HepG2 (cell line): ENCODE data around the gene SULT4A1. TPM values are rescaled to one million over a fixed set of nuclear protein-coding genes. Genes with fewer than 3 reads are reported as not detected.
A peak's percentile ranks its signal among the peaks of the same experiment; 100 is the strongest.

Source experiments
- ASH2L ChIP-seq: fragments of 300-600, 200-600 bp; sonication (generic); IDR thresholded peaks from 2 replicates; pipeline ENCODE4 v1.7.0; 2017; ENCODE audit warnings: low read depth, mild to moderate bottlenecking, moderate library complexity, mixed read lengths, low read length; ENCODE audit not compliant: insufficient read length
- CBX1 ChIP-seq: IDR thresholded peaks from one replicate; pipeline ENCODE4 v1.6.1; 2016; ENCODE audit warnings: antibody characterized with exemption, low read depth
- CHCHD3 ChIP-seq: sonication (generic); formaldehyde crosslinking; IDR thresholded peaks from 2 replicates; pipeline ENCODE4 v1.8.0; 2022; ENCODE audit warnings: mild to moderate bottlenecking, missing genetic modification reagents, moderate library complexity
- GFI1 ChIP-seq: sonication (generic); formaldehyde crosslinking; IDR thresholded peaks from 2 replicates; pipeline ENCODE4 v1.5.0; 2020; ENCODE audit warnings: missing genetic modification reagents, mild to moderate bottlenecking, borderline replicate concordance
- HDAC6 ChIP-seq: fragments of 200-600 bp; sonication (generic); IDR thresholded peaks from 2 replicates; pipeline ENCODE4 v1.7.0; 2017; ENCODE audit warnings: mild to moderate bottlenecking, antibody characterized with exemption, low read length, low read depth
- HOXA3 ChIP-seq: sonication (generic); formaldehyde crosslinking; IDR thresholded peaks from 2 replicates; pipeline ENCODE4 v1.5.0; 2020; ENCODE audit warnings: missing genetic modification reagents
- HOXA7 ChIP-seq: sonication (generic); formaldehyde crosslinking; IDR thresholded peaks from 2 replicates; pipeline ENCODE4 v1.8.1; 2022; ENCODE audit warnings: mild to moderate bottlenecking, missing genetic modification reagents, moderate library complexity
- KDM1A ChIP-seq: IDR thresholded peaks from 2 replicates; pipeline ENCODE4 v1.6.1; 2016; ENCODE audit warnings: missing compliant biosample characterization
- KDM5B ChIP-seq: sonication (generic); formaldehyde crosslinking; IDR thresholded peaks from 2 replicates; pipeline ENCODE4 v1.4.0; 2020; ENCODE audit warnings: missing genetic modification reagents, mild to moderate bottlenecking, borderline replicate concordance
- KLF16 ChIP-seq, 2 experiments: sonication (generic) in 1 of 2; formaldehyde crosslinking in 1 of 2; IDR thresholded peaks; 2 replicates each; pipeline versions ENCODE4 v1.6.1 to v1.8.0; 2016 to 2023; ENCODE audit warnings: missing genetic modification reagents in 2 of 2, missing compliant biosample characterization in 1 of 2
- RAD21 ChIP-seq: fragments of 450-650 bp; formaldehyde crosslinking; IDR thresholded peaks from 2 replicates; pipeline ENCODE4 v1.5.0; 2020; ENCODE audit warnings: mild to moderate bottlenecking
- SP140L ChIP-seq: sonication (generic); formaldehyde crosslinking; IDR thresholded peaks from 2 replicates; pipeline ENCODE4 v1.4.0; 2020; ENCODE audit warnings: missing genetic modification reagents, borderline replicate concordance
- ZIK1 ChIP-seq: sonication (generic); formaldehyde crosslinking; IDR thresholded peaks from 2 replicates; pipeline ENCODE4 v1.5.0; 2020; ENCODE audit warnings: mild to moderate bottlenecking, low read depth, missing genetic modification reagents, borderline replicate concordance
- ZNF274 ChIP-seq: sonication (generic); formaldehyde crosslinking; IDR thresholded peaks from 2 replicates; pipeline ENCODE4 v1.5.1; 2020; ENCODE audit warnings: mild to moderate bottlenecking, missing genetic modification reagents
- ZNF577 ChIP-seq: sonication (generic); formaldehyde crosslinking; IDR thresholded peaks from 2 replicates; pipeline ENCODE4 v1.4.0; 2020; ENCODE audit warnings: mild to moderate bottlenecking, low read depth, missing genetic modification reagents, borderline replicate concordance
- ZNF598 ChIP-seq: sonication (generic); formaldehyde crosslinking; IDR thresholded peaks from 2 replicates; pipeline ENCODE4 v1.5.1; 2020; ENCODE audit warnings: mild to moderate bottlenecking, missing genetic modification reagents, borderline replicate concordance
- ZNF775 ChIP-seq: sonication (generic); formaldehyde crosslinking; IDR thresholded peaks from 2 replicates; pipeline ENCODE4 v1.4.0; 2020; ENCODE audit warnings: missing genetic modification reagents, mild to moderate bottlenecking, moderate library complexity, borderline replicate concordance
- polyA plus RNA-seq, 8 experiments: library from polyadenylated mRNA; depleted of rRNA in 3 of 8; stranded (reverse) in 7 of 8; unstranded in 1 of 8; fragments of >200 nt; fragmentation: Illumina TruSeq in 4 of 8; extraction: Trizol in 4 of 8; gene quantifications; 2 replicates each; pipeline versions ENCODE4 v1.2.1 to v1.2.3, GENCODE V29; 2011 to 2016; ENCODE audit warnings: low read depth in 4 of 8, missing spikeins in 1 of 8, mixed read lengths in 1 of 8; ENCODE audit not compliant: insufficient read depth in 1 of 8
- total RNA-seq, 5 experiments: library from RNA; depleted of rRNA; stranded (reverse); fragments of >200 nt; fragmentation: Illumina TruSeq; extraction: Trizol; gene quantifications; 2 replicates each; pipeline ENCODE4 v1.2.3, GENCODE V29; 2016; ENCODE audit warnings: low read depth in 1 of 5
- TF ChIP-seq, protein P1 (sequence below): sonication (generic); formaldehyde crosslinking; IDR thresholded peaks from 2 replicates; pipeline ENCODE4 v1.4.0; 2020; ENCODE audit warnings: missing genetic modification reagents
- TF ChIP-seq, protein P2 (sequence below): IDR thresholded peaks from 2 replicates; pipeline ENCODE4 v1.6.1; 2012; ENCODE audit warnings: low read depth, low read length, improper control_type of control experiment
- TF ChIP-seq, protein P3 (sequence below): IDR thresholded peaks from 2 replicates; pipeline ENCODE4 v1.6.1; 2016; ENCODE audit warnings: control low read depth
- TF ChIP-seq, protein P4 (sequence below): sonication (generic); formaldehyde crosslinking; IDR thresholded peaks from 2 replicates; pipeline ENCODE4 v1.5.0; 2020; ENCODE audit warnings: mild to moderate bottlenecking, low read depth, missing genetic modification reagents, borderline replicate concordance
- TF ChIP-seq, protein P5 (sequence below): sonication (generic); formaldehyde crosslinking; IDR thresholded peaks from 2 replicates; pipeline ENCODE4 v1.5.1; 2020; ENCODE audit warnings: missing genetic modification reagents, mild to moderate bottlenecking, borderline replicate concordance

The SULT4A1 gene
- total and polyA plus RNA-seq, 2 of the 13 experiments (the other 11 are each of a cell fraction or from before 2014, with no cell fraction given) = not detected

DNA sequence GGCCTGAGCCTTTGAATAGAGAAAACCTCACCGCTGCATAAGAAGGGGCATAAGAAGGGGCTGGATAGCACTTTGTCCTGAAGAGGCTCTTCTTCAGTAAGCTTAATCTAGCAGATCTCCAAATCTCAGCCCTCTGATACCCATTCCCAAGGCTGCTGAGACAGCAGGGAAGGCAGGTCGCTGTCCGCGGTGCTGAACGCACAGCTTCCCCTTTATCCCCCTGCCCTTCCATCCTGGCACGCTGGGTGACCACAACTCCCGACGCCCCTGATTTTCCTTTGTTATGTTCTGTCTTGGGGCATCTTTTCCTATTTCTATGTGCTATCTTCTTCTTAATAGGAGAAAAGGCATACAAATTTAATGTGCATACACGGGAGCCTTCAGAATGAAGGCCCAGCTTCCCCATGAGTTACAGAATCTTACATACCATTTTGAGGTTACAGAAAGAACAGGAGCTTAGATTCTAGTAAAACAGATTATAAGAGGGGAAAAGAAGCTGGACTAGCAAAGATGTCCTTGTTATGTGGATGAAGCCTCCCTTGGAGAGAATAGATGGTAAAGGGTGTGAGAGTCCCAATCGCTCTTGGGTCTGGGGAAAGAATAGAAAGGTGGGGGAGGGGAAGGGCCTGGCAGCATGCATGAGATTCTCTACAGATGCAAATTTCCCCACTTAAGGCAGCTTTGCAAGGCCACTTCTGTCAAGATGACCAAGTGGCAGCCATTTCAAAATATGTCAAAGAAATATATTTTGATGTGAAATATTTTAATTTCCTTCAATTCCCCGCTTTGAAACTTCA lies 5.7 kb upstream of the SULT4A1 start (continued):
- TF ChIP-seq, protein P1, sequence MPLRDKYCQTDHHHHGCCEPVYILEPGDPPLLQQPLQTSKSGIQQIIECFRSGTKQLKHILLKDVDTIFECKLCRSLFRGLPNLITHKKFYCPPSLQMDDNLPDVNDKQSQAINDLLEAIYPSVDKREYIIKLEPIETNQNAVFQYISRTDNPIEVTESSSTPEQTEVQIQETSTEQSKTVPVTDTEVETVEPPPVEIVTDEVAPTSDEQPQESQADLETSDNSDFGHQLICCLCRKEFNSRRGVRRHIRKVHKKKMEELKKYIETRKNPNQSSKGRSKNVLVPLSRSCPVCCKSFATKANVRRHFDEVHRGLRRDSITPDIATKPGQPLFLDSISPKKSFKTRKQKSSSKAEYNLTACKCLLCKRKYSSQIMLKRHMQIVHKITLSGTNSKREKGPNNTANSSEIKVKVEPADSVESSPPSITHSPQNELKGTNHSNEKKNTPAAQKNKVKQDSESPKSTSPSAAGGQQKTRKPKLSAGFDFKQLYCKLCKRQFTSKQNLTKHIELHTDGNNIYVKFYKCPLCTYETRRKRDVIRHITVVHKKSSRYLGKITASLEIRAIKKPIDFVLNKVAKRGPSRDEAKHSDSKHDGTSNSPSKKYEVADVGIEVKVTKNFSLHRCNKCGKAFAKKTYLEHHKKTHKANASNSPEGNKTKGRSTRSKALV (CRISPR knock-in tag) = peak; percentile 62; the same call in 1 of the 2 replicates
- TF ChIP-seq HDAC6 (no peak), RAD21 (CRISPR knock-in tag) (no peak), CHCHD3 (CRISPR knock-in tag) (no peak), HOXA3 (peak; percentile 50; the same call in 1 of the 2 replicates), KDM5B (no peak), ZNF598 (CRISPR knock-in tag) (no peak), ZIK1 (0 out of 2 replicates have a peak, but pooled peaks have one; percentile 50), HOXA7 (CRISPR knock-in tag) (no peak), ZNF577 (no peak), CBX1 (no peak), SP140L (CRISPR knock-in tag) (0 out of 2 replicates have a peak, but pooled peaks have one; percentile 54), ZNF775 (CRISPR knock-in tag) (no peak), KDM1A (CRISPR knock-in tag) (no peak), ZNF274 (CRISPR knock-in tag) (no peak), GFI1 (CRISPR knock-in tag) (no peak), ASH2L (no peak), KLF16 (CRISPR knock-in tag; IDR thresholded peaks at IDR 0.05) (peak in 1 of 2 experiments; percentile 80; a peak in 1 of 4 replicates)
- TF ChIP-seq, protein P2, sequence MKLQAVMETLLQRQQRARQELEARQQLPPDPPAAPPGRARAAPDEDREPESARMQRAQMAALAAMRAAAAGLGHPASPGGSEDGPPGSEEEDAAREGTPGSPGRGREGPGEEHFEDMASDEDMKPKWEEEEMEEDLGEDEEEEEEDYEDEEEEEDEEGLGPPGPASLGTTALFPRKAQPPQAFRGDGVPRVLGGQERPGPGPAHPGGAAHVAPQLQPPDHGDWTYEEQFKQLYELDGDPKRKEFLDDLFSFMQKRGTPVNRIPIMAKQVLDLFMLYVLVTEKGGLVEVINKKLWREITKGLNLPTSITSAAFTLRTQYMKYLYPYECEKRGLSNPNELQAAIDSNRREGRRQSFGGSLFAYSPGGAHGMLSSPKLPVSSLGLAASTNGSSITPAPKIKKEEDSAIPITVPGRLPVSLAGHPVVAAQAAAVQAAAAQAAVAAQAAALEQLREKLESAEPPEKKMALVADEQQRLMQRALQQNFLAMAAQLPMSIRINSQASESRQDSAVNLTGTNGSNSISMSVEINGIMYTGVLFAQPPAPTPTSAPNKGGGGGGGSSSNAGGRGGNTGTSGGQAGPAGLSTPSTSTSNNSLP = no peak
- TF ChIP-seq, protein P3, sequence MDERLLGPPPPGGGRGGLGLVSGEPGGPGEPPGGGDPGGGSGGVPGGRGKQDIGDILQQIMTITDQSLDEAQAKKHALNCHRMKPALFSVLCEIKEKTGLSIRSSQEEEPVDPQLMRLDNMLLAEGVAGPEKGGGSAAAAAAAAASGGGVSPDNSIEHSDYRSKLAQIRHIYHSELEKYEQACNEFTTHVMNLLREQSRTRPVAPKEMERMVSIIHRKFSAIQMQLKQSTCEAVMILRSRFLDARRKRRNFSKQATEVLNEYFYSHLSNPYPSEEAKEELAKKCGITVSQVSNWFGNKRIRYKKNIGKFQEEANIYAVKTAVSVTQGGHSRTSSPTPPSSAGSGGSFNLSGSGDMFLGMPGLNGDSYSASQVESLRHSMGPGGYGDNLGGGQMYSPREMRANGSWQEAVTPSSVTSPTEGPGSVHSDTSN = no peak
- TF ChIP-seq, protein P4, sequence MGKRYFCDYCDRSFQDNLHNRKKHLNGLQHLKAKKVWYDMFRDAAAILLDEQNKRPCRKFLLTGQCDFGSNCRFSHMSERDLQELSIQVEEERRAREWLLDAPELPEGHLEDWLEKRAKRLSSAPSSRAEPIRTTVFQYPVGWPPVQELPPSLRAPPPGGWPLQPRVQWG (CRISPR knock-in tag) = no peak
- TF ChIP-seq, protein P5, sequence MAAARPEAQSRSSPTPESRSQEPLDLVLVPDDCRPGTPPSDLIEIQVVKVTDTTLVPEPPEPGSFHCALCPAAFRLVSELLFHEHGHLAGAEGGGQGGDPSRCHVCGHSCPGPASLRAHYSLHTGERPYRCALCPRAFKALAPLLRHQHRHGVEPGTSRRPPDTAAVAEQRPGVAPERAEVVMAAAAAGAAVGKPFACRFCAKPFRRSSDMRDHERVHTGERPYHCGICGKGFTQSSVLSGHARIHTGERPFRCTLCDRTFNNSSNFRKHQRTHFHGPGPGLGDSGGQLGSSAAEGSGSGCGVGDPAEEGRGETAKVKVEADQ (CRISPR knock-in tag) = no peak
